Progenitor cell of endocrine pancreas (in vitro differentiated cells): ENCODE measurements around the gene MSMB. TPM values are rescaled to one million over a fixed set of nuclear protein-coding genes. Genes with fewer than 3 reads are reported as not detected.

ENCODE experiments used
- DNase-seq: peaks from one replicate; pipeline ENCODE4 v3.0.0; 2021; ENCODE audit warnings: low spot score; ENCODE audit not compliant: unreplicated experiment
- H3K27ac Mint-ChIP-seq: 2 replicates; pipeline ENCODE4 v1.8.0; 2021; ENCODE audit warnings: mild to moderate bottlenecking, moderate library complexity, mixed read lengths
- H3K27me3 Mint-ChIP-seq: 2 replicates; pipeline ENCODE4 v1.8.0; 2021; ENCODE audit warnings: mixed read lengths
- H3K36me3 Mint-ChIP-seq: 2 replicates; pipeline ENCODE4 v1.8.0; 2022; ENCODE audit warnings: mixed read lengths; ENCODE audit not compliant: insufficient read depth
- H3K4me1 Mint-ChIP-seq: 2 replicates; pipeline ENCODE4 v1.8.0; 2021; ENCODE audit warnings: low read depth, mixed read lengths
- H3K4me3 Mint-ChIP-seq: 2 replicates; pipeline ENCODE4 v1.8.0; 2021; ENCODE audit warnings: low read depth, mild to moderate bottlenecking, moderate library complexity, mixed read lengths
- H3K9me3 Mint-ChIP-seq: 2 replicates; pipeline ENCODE4 v1.8.0; 2021; ENCODE audit warnings: low read depth, mixed read lengths
- CTCF ChIP-seq: fragments of 200-600 bp; sonication (generic); IDR thresholded peaks from one replicate; pipeline ENCODE4 v1.5.0; 2021; ENCODE audit warnings: antibody characterized with exemption, mild to moderate bottlenecking; ENCODE audit not compliant: unreplicated experiment
- total RNA-seq: library from RNA; stranded (reverse); gene quantifications from 2 replicates; pipeline ENCODE4 v1.2.1, GENCODE V29; 2021

The MSMB gene
- total RNA-seq, 1 donor from 2014 or later = not detected

GRCh38 chr10:46020344-46020657, 25.8 kb downstream of the MSMB start:
- no peaks in the 10 kb centered on the region for H3K9me3 Mint-ChIP-seq
- TF ChIP-seq CTCF = no peak
- H3K4me3 Mint-ChIP-seq = no peak overlapping the region
- peaks cover 39% of the 10 kb centered on the region for H3K4me1 Mint-ChIP-seq
- no peak for DNase-seq
- no peak overlapping the region for H3K27ac Mint-ChIP-seq
- peaks cover 5% of the 10 kb centered on the region for H3K36me3 Mint-ChIP-seq
- no peaks in the 10 kb centered on the region for H3K27me3 Mint-ChIP-seq

GRCh38 chr10:46019569-46020343, 26.3 kb downstream of the MSMB start:
- Mint-ChIP-seq H3K4me1 (peaks cover 39% of the 10 kb centered on the region), H3K9me3 (no peaks in the 10 kb centered on the region), H3K4me3 (no peak overlapping the region), H3K36me3 (peaks cover 6% of the 10 kb centered on the region), H3K27me3 (no peaks in the 10 kb centered on the region), H3K27ac (no peak overlapping the region)
- DNase-seq = no peak
- TF ChIP-seq CTCF = no peak

- Mint-ChIP-seq H3K4me1 (peaks cover 34% of the 10 kb centered on the region), H3K27ac (no peak overlapping the region), H3K36me3 (peaks cover 12% of the 10 kb centered on the region)
Measured at GRCh38 chr10:46019177-46019528, 26.9 kb downstream of the MSMB start.

GRCh38 chr10:46018453-46019176, 27.5 kb downstream of the MSMB start:
- TF ChIP-seq CTCF = no peak
- Mint-ChIP-seq H3K27ac (no peak overlapping the region), H3K4me1 (peaks cover 29% of the 10 kb centered on the region), H3K4me3 (no peak overlapping the region), H3K9me3 (no peaks in the 10 kb centered on the region), H3K27me3 (no peaks in the 10 kb centered on the region), H3K36me3 (peaks cover 13% of the 10 kb centered on the region)
- DNase-seq = no peak

More at GRCh38 chr10:46019177-46019528, 26.9 kb downstream of the MSMB start:
- Mint-ChIP-seq H3K4me3 (no peak overlapping the region), H3K27me3 (no peaks in the 10 kb centered on the region), H3K9me3 (no peaks in the 10 kb centered on the region)
- TF ChIP-seq CTCF = no peak
- DNase-seq = no peak

- Mint-ChIP-seq H3K4me3 (no peak overlapping the region), H3K36me3 (peaks cover 13% of the 10 kb centered on the region), H3K9me3 (no peaks in the 10 kb centered on the region)
Measured at GRCh38 chr10:46017733-46018132, 28.3 kb downstream of the MSMB start.

More at GRCh38 chr10:46017733-46018132, 28.3 kb downstream of the MSMB start:
- no peak for DNase-seq
- peaks cover 28% of the 10 kb centered on the region for H3K4me1 Mint-ChIP-seq
- no peak for TF ChIP-seq CTCF
- no peak overlapping the region for H3K27ac Mint-ChIP-seq
- no peaks in the 10 kb centered on the region for H3K27me3 Mint-ChIP-seq
